ENCODE data around the gene PLCG2.
"Not testable (repeated sequence)": the region's sequence is repeated elsewhere in the genome, so short reads cannot be mapped to it uniquely, and the experiment has no call there.

The PLCG2 gene

GRCh38 chr16:82007189-82007588, 228.1 kb downstream of the PLCG2 start:
- Mint-ChIP-seq H3K4me3 (no peak overlapping the region), H3K27me3 (peaks cover 8% of the 10 kb centered on the region), H3K9me3 (peaks cover 33% of the 10 kb centered on the region), H3K4me1 (peaks cover 20% of the 10 kb centered on the region), H3K36me3 (ENCODE audit: low read depth) (peaks cover 28% of the 10 kb centered on the region), H3K27ac (no peak overlapping the region)
- ATAC-seq, result no peak
- no peak for DNase-seq

GRCh38 chr16:82008957-82009592, 230.0 kb downstream of the PLCG2 start:
- H3K4me1 Mint-ChIP-seq, result peaks cover 20% of the 10 kb centered on the region
- peaks cover 34% of the 10 kb centered on the region for H3K9me3 Mint-ChIP-seq
- H3K4me3 Mint-ChIP-seq, result no peak overlapping the region
- H3K27ac Mint-ChIP-seq, result no peak overlapping the region
- DNase-seq (no peak), ATAC-seq (no peak)
- H3K27me3 Mint-ChIP-seq, result peaks cover 14% of the 10 kb centered on the region
- H3K36me3 Mint-ChIP-seq (ENCODE audit: low read depth), result peaks cover 28% of the 10 kb centered on the region

- not testable (repeated sequence) for ATAC-seq, H3K4me3 Mint-ChIP-seq, H3K27ac Mint-ChIP-seq
- peaks cover 14% of the 10 kb centered on the region for H3K27me3 Mint-ChIP-seq
- peaks cover 20% of the 10 kb centered on the region for H3K4me1 Mint-ChIP-seq
- H3K36me3 Mint-ChIP-seq (ENCODE audit: low read depth), result peaks cover 28% of the 10 kb centered on the region
- peaks cover 35% of the 10 kb centered on the region for H3K9me3 Mint-ChIP-seq
- peak; percentile 5 for DNase-seq
Measured at GRCh38 chr16:82009789-82010188, 230.7 kb downstream of the PLCG2 start.

- H3K9me3 Mint-ChIP-seq, result peaks cover 40% of the 10 kb centered on the region
- ATAC-seq (peak; percentile 27), DNase-seq (no peak)
- H3K36me3 Mint-ChIP-seq (ENCODE audit: low read depth), result peaks cover 28% of the 10 kb centered on the region
- H3K4me3 Mint-ChIP-seq, result peak overlapping the region; percentile 79
- peaks cover 16% of the 10 kb centered on the region for H3K27me3 Mint-ChIP-seq
- peak overlapping the region; percentile 54 for H3K27ac Mint-ChIP-seq
- H3K4me1 Mint-ChIP-seq, result peaks cover 20% of the 10 kb centered on the region
Measured at GRCh38 chr16:82010649-82011048, 231.6 kb downstream of the PLCG2 start.

DNA sequence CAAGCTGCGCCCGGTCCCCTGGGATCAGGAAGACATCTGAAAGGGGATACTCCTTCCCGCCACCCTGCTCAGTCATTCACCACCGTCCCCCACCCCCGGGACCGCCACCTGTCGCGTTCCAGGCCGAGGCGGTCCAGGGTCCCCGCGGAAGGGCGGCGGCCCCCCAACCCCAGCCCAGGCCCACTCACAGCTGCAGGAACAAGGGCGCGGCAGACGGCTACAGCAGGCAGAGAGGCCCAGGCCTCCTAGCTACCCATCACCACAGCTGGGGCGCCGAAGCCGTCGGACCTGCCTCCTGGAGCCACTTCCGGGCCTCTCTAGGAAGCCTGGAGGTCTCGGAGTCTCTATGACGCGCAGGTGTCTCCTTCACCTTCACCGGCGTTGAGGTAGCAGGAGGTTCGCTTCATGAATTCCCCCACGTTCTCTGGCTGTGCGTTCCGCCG, 232.1 kb downstream of the PLCG2 start, which contains the start of gene SDR42E1:
TSS of gene SDR42E1 (minus strand) at position 272 of the 443 bp plus-strand sequence. CDS start 10,612 bp downstream, outside the sequence.
- DNase-seq, result peak; percentile 35
- peak; percentile 85 for ATAC-seq
- peaks cover 28% of the 10 kb centered on the region for H3K36me3 Mint-ChIP-seq (ENCODE audit: low read depth)
- H3K9me3 Mint-ChIP-seq, result peaks cover 40% of the 10 kb centered on the region
- peak within 1 kb of the TSS; percentile 79 for H3K4me3 Mint-ChIP-seq
- H3K4me1 Mint-ChIP-seq, result peaks cover 20% of the 10 kb centered on the region
- peak within 1 kb of the TSS; percentile 69 for H3K27ac Mint-ChIP-seq
- H3K27me3 Mint-ChIP-seq, result peaks cover 19% of the 10 kb centered on the region

Data from activated naive CD8-positive, alpha-beta T cell treated with anti-CD3 and anti-CD28 coated beads, Interleukin-2, amount 50 U/mL, for 24 hours (primary cell).